Vagina (tissue), 2 donors: ENCODE measurements around the gene FUBP3. TPM values are rescaled to one million over a fixed set of nuclear protein-coding genes. Genes with fewer than 3 reads are reported as not detected.

ENCODE experiments used
- DNase-seq, 2 donors: peaks; one replicate each; pipeline ENCODE4 v3.0.0-alpha.2; 2017; ENCODE audit errors: extremely low spot score in 2 of 2
- H3K27ac ChIP-seq: fragments of 200-600 bp; sonication (generic); one replicate; pipeline ENCODE4 v1.5.1; 2019
- H3K27me3 ChIP-seq: fragments of 200-600 bp; sonication (generic); one replicate; pipeline ENCODE4 v1.5.1; 2019
- H3K36me3 ChIP-seq, 2 donors: fragments of 200-600 bp; sonication (generic); one replicate each; pipeline ENCODE4 v1.5.1; 2017 to 2019
- H3K4me1 ChIP-seq: fragments of 200-600 bp; sonication (generic); one replicate; pipeline ENCODE4 v1.5.1; 2019
- H3K4me3 ChIP-seq, 2 donors: fragments of 200-600 bp; sonication (generic); 1 replicate in 1 of 2; 2 replicates in 1 of 2; pipeline ENCODE4 v1.5.1; 2016 to 2019
- H3K9me3 ChIP-seq: fragments of 200-600 bp; sonication (generic); one replicate; pipeline ENCODE4 v1.5.1; 2019
- CTCF ChIP-seq, 3 experiments: fragments of 450-650 bp in 2 of 3; fragments of 200-600 bp in 1 of 3; sonication (generic) in 1 of 3; IDR thresholded peaks; one replicate each; pipeline ENCODE4 v1.5.1; 2017 to 2019; ENCODE audit warnings: antibody characterized with exemption in 3 of 3, mild to moderate bottlenecking in 2 of 3, moderate library complexity in 2 of 3
- POLR2A ChIP-seq, 2 donors: fragments of 450-650 bp; IDR thresholded peaks; one replicate each; pipeline ENCODE4 v1.6.1; 2017; ENCODE audit warnings: antibody characterized with exemption in 2 of 2, mild to moderate bottlenecking in 2 of 2, moderate library complexity in 2 of 2
- POLR2AphosphoS5 ChIP-seq, 2 donors: sonication (generic); formaldehyde crosslinking; IDR thresholded peaks; one replicate each; pipeline ENCODE4 v1.9.0; 2017; ENCODE audit warnings: antibody characterized with exemption in 2 of 2, mild to moderate bottlenecking in 2 of 2, low read depth in 1 of 2; ENCODE audit not compliant: insufficient read depth in 1 of 2
- intact Hi-C: fragments of 100-400 bp; cut with DNase I; formaldehyde crosslinking; loops from one replicate; pipeline ENCODE4 v1.15.1; 2023
- total RNA-seq: library from RNA; depleted of rRNA; stranded (reverse); fragments of >200 nt; gene quantifications from one replicate; pipeline ENCODE4 v1.2.3, GENCODE V29; 2016

FUBP3 gene
- total RNA-seq, 1 donor from 2014 or later, result 33.6 TPM

DNA sequence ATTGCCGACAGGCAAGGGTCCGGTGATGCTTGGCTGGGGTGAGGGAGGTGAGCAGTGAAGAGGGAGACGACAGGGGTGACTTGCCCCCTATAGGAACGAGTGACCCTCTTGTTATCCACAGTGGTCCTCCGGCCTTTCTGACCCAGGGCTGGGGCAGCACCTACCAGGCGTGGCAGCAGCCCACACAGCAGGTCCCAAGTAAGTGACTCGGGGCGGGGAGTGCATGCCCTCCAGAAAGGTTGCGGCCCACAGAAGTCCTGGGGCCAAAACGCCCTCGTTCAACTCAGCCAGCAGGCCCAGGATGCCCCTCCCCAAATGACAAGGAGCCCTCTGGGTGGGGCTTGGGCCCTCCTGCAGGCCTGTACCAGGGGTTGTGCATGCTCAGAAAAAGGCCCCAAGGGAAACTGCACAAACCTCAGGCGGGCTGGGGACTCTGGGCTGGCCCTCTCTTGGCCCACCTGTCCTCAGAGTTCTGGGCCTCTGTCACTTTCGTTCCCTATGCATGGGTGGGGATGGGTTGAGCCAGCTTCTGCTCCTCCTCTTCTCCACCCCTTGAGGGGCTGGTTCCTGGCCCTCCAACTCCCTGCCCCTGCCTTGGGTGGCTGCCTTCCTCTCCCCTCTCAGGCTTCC lies 52.8 kb downstream of the FUBP3 start:
- no peak overlapping the region for H3K27ac ChIP-seq
- H3K4me3 ChIP-seq, result no peak overlapping the region
- no peaks in the 10 kb centered on the region for H3K9me3 ChIP-seq
- DNase-seq, result no peak
- H3K4me1 ChIP-seq, result no peaks in the 10 kb centered on the region
- intact Hi-C loops, result no loop called here
- TF ChIP-seq CTCF (IDR thresholded peaks at IDR 0.05) (no peak), POLR2A (IDR thresholded peaks at IDR 0.05) (no peak), POLR2AphosphoS5 (IDR thresholded peaks at IDR 0.05; ENCODE audit: insufficient read depth in 1 of 2, low read depth in 1 of 2) (no peak)
- peaks cover 0 to 97% of the 10 kb centered on the region in 2 donors for H3K36me3 ChIP-seq
- no peaks in the 10 kb centered on the region for H3K27me3 ChIP-seq

- Histone ChIP-seq H3K9me3 (no peaks in the 10 kb centered on the region), H3K27me3 (no peaks in the 10 kb centered on the region), H3K27ac (no peak overlapping the region), H3K4me1 (no peaks in the 10 kb centered on the region), H3K4me3 (no peak overlapping the region), H3K36me3 (peaks cover 0 to 90% of the 10 kb centered on the region in 2 donors)
- DNase-seq, result no peak
- TF ChIP-seq POLR2A (IDR thresholded peaks at IDR 0.05), result no peak
- no peak for TF ChIP-seq CTCF (IDR thresholded peaks at IDR 0.05)
- TF ChIP-seq POLR2AphosphoS5 (IDR thresholded peaks at IDR 0.05; ENCODE audit: insufficient read depth in 1 of 2, low read depth in 1 of 2), result no peak
- intact Hi-C loops, result no loop called here
Measured at GRCh38 chr9:130632841-130633240, 53.5 kb downstream of the FUBP3 start.

GRCh38 chr9:130633336-130634190 lies 54.2 kb downstream of the FUBP3 start:
- TF ChIP-seq POLR2A (IDR thresholded peaks at IDR 0.05) (no peak), POLR2AphosphoS5 (IDR thresholded peaks at IDR 0.05; ENCODE audit: insufficient read depth in 1 of 2, low read depth in 1 of 2) (no peak), CTCF (IDR thresholded peaks at IDR 0.05) (no peak)
- no peak overlapping the region for H3K4me3 ChIP-seq
- H3K27me3 ChIP-seq, result no peaks in the 10 kb centered on the region
- DNase-seq, result no peak
- H3K36me3 ChIP-seq, result peaks cover 0 to 83% of the 10 kb centered on the region in 2 donors
- H3K4me1 ChIP-seq, result no peaks in the 10 kb centered on the region
- no peaks in the 10 kb centered on the region for H3K9me3 ChIP-seq
- H3K27ac ChIP-seq, result no peak overlapping the region
- intact Hi-C loops, result no loop called here

DNA sequence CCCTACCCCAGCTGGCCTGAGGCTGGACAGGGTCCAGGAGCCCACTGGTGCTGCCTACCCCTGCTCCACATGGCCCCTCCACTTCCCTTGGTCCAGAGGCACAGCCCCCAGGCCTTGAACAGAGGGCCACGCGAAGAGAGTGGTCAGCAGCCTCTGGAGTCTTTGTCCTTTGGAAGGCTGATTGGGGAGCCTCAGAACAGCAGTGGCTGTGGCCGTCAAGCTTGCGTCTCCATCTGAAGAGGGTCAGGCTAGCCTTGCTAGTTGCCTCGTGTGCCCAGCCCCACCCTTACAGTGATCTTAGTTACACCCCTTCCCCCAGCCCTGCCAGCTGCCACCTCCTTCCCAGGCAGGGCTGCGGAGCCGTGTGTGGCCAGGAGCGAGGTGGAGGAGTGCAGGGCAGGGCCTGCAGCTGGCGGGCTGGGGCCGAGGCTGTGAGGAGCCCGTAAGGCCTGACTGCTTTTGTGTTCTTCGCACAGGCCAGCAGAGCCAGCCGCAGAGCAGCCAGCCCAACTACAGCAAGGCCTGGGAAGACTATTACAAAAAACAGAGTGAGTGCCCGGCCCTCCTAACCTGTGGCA lies 54.9 kb downstream of the FUBP3 start:
- Histone ChIP-seq H3K36me3 (peaks cover 0 to 77% of the 10 kb centered on the region in 2 donors), H3K4me1 (no peaks in the 10 kb centered on the region), H3K27me3 (no peaks in the 10 kb centered on the region), H3K4me3 (no peak overlapping the region), H3K27ac (no peak overlapping the region), H3K9me3 (no peaks in the 10 kb centered on the region)
- intact Hi-C loops, result no loop called here
- TF ChIP-seq CTCF (IDR thresholded peaks at IDR 0.05), result no peak
- TF ChIP-seq POLR2A (IDR thresholded peaks at IDR 0.05), result no peak
- TF ChIP-seq POLR2AphosphoS5 (IDR thresholded peaks at IDR 0.05; ENCODE audit: insufficient read depth in 1 of 2, low read depth in 1 of 2), result no peak
- no peak for DNase-seq
